AG10803 (cell line): ENCODE measurements around the gene EI24.
"Not testable (repeated sequence)": the region's sequence is repeated elsewhere in the genome, so short reads cannot be mapped to it uniquely, and the experiment has no call there.

ENCODE experiments used
- DNase-seq: peaks from one replicate; pipeline ENCODE4 v3.0.0; 2010; ENCODE audit warnings: low read depth
- H3K4me3 ChIP-seq: 2 replicates; pipeline ENCODE4 v1.5.1; 2011; ENCODE audit warnings: mild to moderate bottlenecking, low read length, control low read depth
- CTCF ChIP-seq: conservative IDR thresholded peaks from 2 replicates; pipeline ENCODE4 v1.5.1; 2011; ENCODE audit warnings: mild to moderate bottlenecking, low read length, control low read depth, inconsistent platforms

Gene EI24

DNA sequence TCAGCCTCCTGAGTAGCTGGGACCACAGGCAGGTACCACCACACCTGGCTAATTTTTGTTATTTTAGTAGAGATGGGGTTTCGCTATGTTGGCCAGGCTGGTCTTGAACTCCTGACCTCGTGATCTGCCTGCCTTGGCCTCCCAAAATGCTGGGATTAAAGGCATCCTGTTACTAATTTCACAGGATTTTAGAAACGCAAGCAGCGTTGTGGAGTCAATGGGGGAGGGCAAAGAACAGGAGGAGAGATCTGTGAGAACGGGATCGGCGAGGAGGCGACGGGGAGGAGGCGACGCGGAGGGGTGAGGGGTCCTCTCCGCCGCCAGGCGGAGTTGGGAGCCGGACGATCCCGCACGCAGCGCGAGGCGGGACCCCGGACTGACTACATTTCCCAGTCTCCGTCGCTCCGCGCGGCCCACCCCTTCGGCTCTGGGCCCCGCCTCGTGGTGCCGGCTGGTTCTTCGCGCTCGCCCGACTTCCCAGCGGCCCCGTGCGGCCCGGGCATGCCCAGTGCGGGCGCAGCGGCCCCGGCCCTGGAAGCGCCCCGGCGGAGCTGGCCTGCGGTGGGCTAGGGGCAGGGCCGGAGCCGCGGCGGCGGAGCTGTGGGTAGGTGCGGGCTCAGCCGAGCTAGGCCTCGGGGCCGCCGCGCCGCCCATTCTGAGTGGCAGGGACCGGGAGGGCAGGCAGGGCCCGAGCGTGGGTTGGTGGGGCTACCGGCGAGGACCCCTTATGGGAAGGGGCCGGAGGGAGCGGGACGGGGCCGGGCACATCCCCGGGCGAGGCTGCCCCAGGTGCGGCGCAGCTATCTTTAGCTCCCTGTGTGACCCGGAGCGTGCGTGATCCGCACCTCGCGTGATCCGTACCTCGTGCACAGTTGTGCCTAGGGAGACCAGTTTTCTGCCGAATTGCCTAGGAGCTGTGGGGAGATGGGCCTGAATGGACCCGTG is at the start of gene EI24:
Gene EI24 (plus strand): TSS at position 508 of the 945 bp plus-strand sequence. CDS start 3,051 bp downstream, outside the sequence.
- TF ChIP-seq CTCF, result peak; percentile 67
- DNase-seq, result peak; percentile 91

DNA sequence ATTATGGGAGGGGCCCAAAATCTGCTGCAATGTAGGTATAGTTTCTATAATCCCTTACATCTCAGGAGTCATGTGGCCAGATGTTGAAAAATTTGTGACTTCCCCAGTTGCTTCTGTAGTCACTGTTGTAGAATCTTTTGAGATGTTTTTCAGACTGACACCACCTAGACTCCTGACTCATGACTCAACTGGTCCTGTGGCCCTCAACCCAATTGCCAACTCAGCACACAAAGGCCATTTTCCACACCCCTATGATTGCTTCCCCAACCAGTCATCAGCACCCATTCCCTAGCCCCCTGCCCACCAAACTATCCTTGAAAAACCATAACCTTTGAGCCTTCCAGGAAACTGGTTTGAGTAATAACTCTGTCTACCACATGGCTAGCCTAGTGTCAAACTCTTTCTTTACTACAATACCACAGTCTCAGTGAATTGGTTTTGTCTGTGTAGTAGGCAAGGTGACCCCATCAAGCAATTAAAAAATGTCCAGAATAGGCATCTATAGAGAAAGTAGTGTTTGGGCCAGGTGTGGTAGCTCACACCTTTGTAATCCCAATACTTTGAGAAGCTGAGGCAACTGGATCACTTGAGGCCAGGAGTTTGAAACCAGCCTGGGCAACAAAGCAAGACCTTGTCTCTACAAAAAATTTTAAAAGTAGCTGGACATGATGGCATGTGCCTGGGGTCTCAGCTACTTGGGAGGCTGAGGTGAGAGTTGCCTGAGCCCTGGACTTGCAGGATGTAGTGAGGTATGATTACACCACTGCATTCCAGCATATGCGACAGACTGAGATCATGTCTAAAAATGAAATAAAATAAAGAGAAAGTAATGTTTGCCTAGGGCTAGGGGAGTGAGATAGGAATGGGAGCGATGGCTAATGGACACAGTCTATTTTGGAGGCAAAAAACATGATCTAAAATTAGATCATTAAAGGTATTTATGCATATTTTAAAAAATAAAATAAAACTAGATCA is 49.1 kb upstream of the EI24 start:
- DNase-seq, result no peak
- no peak for TF ChIP-seq CTCF
- no peak overlapping the region for H3K4me3 ChIP-seq

More for the DNA sequence above, at the start of gene EI24:
- H3K4me3 ChIP-seq, result peak within 1 kb of the TSS; percentile 92

- H3K4me3 ChIP-seq, result no peak overlapping the region
Measured at GRCh38 chr11:125525303-125525702, 44.0 kb upstream of the EI24 start.

GRCh38 chr11:125532668-125533067 is 36.6 kb upstream of the EI24 start:
- no peak for DNase-seq
- no peak for TF ChIP-seq CTCF
- no peak overlapping the region for H3K4me3 ChIP-seq

More at GRCh38 chr11:125525303-125525702, 44.0 kb upstream of the EI24 start:
- no peak for DNase-seq
- TF ChIP-seq CTCF, result no peak

GRCh38 chr11:125535585-125535984 is 33.7 kb upstream of the EI24 start:
- no peak for DNase-seq
- H3K4me3 ChIP-seq, result no peak overlapping the region
- no peak for TF ChIP-seq CTCF

DNA sequence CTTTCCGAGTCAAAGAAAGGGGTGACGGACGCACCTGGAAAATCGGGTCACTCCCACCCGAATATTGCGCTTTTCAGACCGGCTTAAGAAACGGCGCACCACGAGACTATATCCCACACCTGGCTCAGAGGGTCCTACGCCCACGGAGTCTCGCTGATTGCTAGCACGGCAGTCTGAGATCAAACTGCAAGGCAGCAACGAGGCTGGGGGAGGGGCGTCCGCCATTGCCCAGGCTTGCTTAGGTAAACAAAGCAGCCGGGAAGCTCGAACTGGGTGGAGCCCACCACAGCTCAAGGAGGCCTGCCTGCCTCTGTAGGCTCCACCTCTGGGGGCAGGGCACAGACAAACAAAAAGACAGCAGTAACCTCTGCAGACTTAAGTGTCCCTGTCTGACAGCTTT is 32.4 kb upstream of the EI24 start:
- H3K4me3 ChIP-seq, result not testable (repeated sequence)

GRCh38 chr11:125542709-125543108 is 26.6 kb upstream of the EI24 start:
- no peak for TF ChIP-seq CTCF
- no peak for DNase-seq
- no peak overlapping the region for H3K4me3 ChIP-seq

More for the DNA sequence above, 32.4 kb upstream of the EI24 start:
- DNase-seq, result not testable (repeated sequence)
